ENCODE measurements around the gene B4GALT6. TPM values are rescaled to one million over a fixed set of nuclear protein-coding genes. Genes with fewer than 3 reads are reported as not detected.

Gene B4GALT6
- total RNA-seq, 2 donors from 2014 or later = 3.4 to 5.6 TPM

DNA sequence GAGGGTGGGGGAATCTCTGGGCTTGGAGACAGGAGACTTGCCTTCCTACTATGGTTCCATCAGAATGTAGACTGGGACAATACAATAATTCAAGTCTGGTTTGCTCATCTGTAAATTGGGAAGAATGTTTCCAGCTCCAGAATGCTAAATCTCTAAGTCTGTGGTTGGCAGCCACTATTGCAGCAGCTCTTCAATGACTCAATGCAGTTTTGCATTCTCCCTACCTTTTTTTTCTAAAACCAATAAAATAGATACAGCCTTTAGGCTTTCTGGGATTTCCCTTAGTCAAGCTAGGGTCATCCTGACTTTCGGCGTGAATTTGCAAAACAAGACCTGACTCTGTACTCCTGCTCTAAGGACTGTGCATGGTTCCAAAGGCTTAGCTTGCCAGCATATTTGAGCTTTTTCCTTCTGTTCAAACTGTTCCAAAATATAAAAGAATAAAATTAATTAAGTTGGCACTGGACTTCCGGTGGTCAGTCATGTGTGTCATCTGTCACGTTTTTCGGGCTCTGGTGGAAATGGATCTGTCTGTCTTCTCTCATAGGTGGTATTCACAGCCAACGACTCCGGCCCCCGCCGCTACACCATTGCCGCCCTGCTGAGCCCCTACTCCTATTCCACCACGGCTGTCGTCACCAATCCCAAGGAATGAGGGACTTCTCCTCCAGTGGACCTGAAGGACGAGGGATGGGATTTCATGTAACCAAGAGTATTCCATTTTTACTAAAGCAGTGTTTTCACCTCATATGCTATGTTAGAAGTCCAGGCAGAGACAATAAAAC lies 86.2 kb downstream of the B4GALT6 start:
- H3K27me3 ChIP-seq = no peaks in the 10 kb centered on the region
- H3K9me3 ChIP-seq = peaks cover 0 to 4% of the 10 kb centered on the region in 2 donors
- no peak for DNase-seq (ENCODE audit: low spot score)
- H3K4me1 ChIP-seq = no peaks in the 10 kb centered on the region
- no peaks in the 10 kb centered on the region for H3K36me3 ChIP-seq
- H3K27ac ChIP-seq = no peak overlapping the region
- TF ChIP-seq, protein P1, sequence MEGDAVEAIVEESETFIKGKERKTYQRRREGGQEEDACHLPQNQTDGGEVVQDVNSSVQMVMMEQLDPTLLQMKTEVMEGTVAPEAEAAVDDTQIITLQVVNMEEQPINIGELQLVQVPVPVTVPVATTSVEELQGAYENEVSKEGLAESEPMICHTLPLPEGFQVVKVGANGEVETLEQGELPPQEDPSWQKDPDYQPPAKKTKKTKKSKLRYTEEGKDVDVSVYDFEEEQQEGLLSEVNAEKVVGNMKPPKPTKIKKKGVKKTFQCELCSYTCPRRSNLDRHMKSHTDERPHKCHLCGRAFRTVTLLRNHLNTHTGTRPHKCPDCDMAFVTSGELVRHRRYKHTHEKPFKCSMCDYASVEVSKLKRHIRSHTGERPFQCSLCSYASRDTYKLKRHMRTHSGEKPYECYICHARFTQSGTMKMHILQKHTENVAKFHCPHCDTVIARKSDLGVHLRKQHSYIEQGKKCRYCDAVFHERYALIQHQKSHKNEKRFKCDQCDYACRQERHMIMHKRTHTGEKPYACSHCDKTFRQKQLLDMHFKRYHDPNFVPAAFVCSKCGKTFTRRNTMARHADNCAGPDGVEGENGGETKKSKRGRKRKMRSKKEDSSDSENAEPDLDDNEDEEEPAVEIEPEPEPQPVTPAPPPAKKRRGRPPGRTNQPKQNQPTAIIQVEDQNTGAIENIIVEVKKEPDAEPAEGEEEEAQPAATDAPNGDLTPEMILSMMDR (IDR thresholded peaks at IDR 0.05) = no peak
- no peak overlapping the region for H3K4me3 ChIP-seq

GRCh38 chr18:31596081-31596872 lies 88.1 kb downstream of the B4GALT6 start:
- H3K4me3 ChIP-seq = no peak overlapping the region
- TF ChIP-seq, protein P1 (IDR thresholded peaks at IDR 0.05) = no peak
- peaks cover 0 to 4% of the 10 kb centered on the region in 2 donors for H3K9me3 ChIP-seq
- H3K27me3 ChIP-seq = no peaks in the 10 kb centered on the region
- no peaks in the 10 kb centered on the region for H3K4me1 ChIP-seq
- no peak for DNase-seq (ENCODE audit: low spot score)
- no peaks in the 10 kb centered on the region for H3K36me3 ChIP-seq
- H3K27ac ChIP-seq = no peak overlapping the region

- Histone ChIP-seq H3K27me3 (no peaks in the 10 kb centered on the region), H3K27ac (no peak overlapping the region), H3K4me1 (no peaks in the 10 kb centered on the region), H3K9me3 (peaks cover 0 to 4% of the 10 kb centered on the region in 2 donors), H3K36me3 (no peaks in the 10 kb centered on the region), H3K4me3 (no peak overlapping the region)
- TF ChIP-seq, protein P1 (IDR thresholded peaks at IDR 0.05) = no peak
- no peak for DNase-seq (ENCODE audit: low spot score)
Measured at GRCh38 chr18:31595121-31595771, 89.1 kb downstream of the B4GALT6 start.

GRCh38 chr18:31592506-31593157 lies 91.7 kb downstream of the B4GALT6 start:
- DNase-seq (ENCODE audit: low spot score) = no peak
- TF ChIP-seq, protein P1 (IDR thresholded peaks at IDR 0.05) = no peak

GRCh38 chr18:31591628-31592027 lies 92.8 kb downstream of the B4GALT6 start, which contains the start of gene TTR:
TTR (plus strand) TSS chr18:31591877; CDS start chr18:31591903, 26 bp downstream.
- H3K27me3 ChIP-seq = no peaks in the 10 kb centered on the region
- TF ChIP-seq, protein P1 (IDR thresholded peaks at IDR 0.05) = no peak
- H3K4me1 ChIP-seq = no peaks in the 10 kb centered on the region
- no peak for DNase-seq (ENCODE audit: low spot score)
- no peak within 1 kb of the TSS for H3K27ac ChIP-seq
- H3K4me3 ChIP-seq = no peak within 1 kb of the TSS
- no peaks in the 10 kb centered on the region for H3K36me3 ChIP-seq
- peaks cover 0 to 4% of the 10 kb centered on the region in 2 donors for H3K9me3 ChIP-seq

More at GRCh38 chr18:31592506-31593157, 91.7 kb downstream of the B4GALT6 start:
- Histone ChIP-seq H3K9me3 (peaks cover 0 to 4% of the 10 kb centered on the region in 2 donors), H3K27me3 (no peaks in the 10 kb centered on the region), H3K36me3 (no peaks in the 10 kb centered on the region), H3K4me3 (no peak overlapping the region), H3K4me1 (no peaks in the 10 kb centered on the region), H3K27ac (no peak overlapping the region)

Data from right atrium auricular region (tissue), 2 donors.